Measurements from ENCODE around the gene MAGEA2. TPM values are rescaled to one million over a fixed set of nuclear protein-coding genes. Genes with fewer than 3 reads are reported as not detected.
"Not testable (repeated sequence)": the region's sequence is repeated elsewhere in the genome, so short reads cannot be mapped to it uniquely, and the experiment has no call there.

Gene MAGEA2
- total and polyA plus RNA-seq, 7 experiments from 2014 or later: not detected

DNA sequence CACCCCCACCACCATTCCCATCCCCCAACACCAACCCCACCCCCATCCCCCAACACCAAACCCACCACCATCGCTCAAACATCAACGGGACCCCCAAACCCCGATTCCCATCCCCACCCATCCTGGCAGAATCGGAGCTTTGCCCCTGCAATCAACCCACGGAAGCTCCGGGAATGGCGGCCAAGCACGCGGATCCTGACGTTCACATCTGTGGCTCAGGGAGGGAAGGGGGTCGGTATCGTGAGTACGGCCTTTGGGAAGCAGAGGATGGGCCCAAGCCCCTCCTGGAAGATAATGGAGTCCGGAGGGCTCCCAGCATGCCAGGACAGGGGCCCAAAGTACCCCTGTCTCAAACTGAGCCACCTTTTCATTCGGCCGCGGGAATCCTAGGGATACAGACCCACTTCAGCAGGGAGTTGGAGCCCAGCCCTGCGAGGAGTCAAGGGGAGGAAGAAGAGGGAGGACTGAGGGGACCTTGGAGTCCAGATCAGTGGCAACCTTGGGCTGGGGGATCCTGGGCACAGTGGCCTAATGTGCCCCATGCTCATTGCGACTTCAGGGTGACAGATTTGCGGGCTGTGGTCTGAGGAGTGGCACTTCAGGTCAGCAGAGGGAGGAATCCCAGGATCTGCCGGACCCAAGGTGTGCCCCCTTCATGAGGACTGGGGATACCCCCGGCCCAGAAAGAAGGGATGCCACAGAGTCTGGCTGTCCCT, 19.3 kb downstream of the MAGEA2 start:
- intact Hi-C loops (cut with micrococcal nuclease); H3K36me3 ChIP-seq (ENCODE audit: control insufficient read depth in 2 of 3, insufficient read depth in 3 of 3, low read length in 3 of 3); H3K27ac Mint-ChIP-seq; CTCF ChIA-PET; H3K27ac ChIP-seq (ENCODE audit: low read depth, low read length); H3K27me3 ChIP-seq (ENCODE audit: control insufficient read depth in 2 of 2, insufficient read depth in 2 of 2, low read length in 2 of 2); H3K4me3 Mint-ChIP-seq; H3K4me1 Mint-ChIP-seq; H3K4me3 ChIP-seq (ENCODE audit: low read length); H3K27me3 Mint-ChIP-seq; POLR2A ChIA-PET; H3K9me3 Mint-ChIP-seq; DNase-seq; ATAC-seq; H3K4me1 ChIP-seq (ENCODE audit: control insufficient read depth in 2 of 2, insufficient read depth in 2 of 2, low read length in 2 of 2); H3K36me3 Mint-ChIP-seq; H3K9me3 ChIP-seq (ENCODE audit: control insufficient read depth in 2 of 3, low read length in 3 of 3): not testable (repeated sequence)

DNA sequence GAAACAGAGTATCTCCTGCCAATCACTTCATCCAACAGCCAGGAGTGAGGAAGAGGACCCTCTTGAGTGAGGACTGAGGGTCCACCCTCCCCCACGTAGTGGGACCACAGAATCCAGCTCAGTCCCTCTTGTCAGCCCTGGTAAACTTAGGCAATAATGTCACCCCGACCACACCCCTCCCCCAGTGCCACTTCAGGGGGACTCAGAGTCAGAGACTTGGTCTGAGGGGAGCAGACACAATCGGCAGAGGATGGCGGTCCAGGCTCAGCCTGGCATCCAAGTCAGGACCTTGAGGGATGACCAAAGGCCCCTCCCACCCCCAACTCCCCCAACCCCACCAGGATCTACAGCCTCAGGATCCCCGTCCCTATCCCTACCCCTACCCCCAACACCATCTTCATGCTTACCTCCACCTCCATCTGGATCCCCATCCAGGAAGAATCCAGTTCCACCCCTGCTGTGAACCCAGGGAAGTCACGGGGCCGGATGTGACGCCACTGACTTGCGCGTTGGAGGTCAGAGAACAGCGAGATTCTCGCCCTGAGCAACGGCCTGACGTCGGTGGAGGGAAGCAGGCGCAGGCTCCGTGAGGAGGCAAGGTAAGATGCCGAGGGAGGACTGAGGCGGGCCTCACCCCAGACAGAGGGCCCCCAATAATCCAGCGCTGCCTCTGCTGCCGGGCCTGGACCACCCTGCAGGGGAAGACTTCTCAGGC, 20.2 kb downstream of the MAGEA2 start, which contains the start of the genes CSAG1 and MAGEA12:
Gene CSAG1 (minus strand): TSS at position 461 of the 715 bp plus-strand sequence. CDS start 1,261 bp downstream, outside the sequence.
Gene MAGEA12 (plus strand): TSS at position 497 of the 715 bp plus-strand sequence. CDS start 2,405 bp downstream, outside the sequence.
- Histone ChIP-seq H3K36me3 (ENCODE audit: control insufficient read depth in 2 of 3, insufficient read depth in 3 of 3, low read length in 3 of 3) (no peaks in the 10 kb centered on the region), H3K27ac (ENCODE audit: low read depth, low read length) (no peak within 1 kb of the TSS), H3K9me3 (ENCODE audit: control insufficient read depth in 2 of 3, low read length in 3 of 3) (no peaks in the 10 kb centered on the region), H3K27me3 (ENCODE audit: control insufficient read depth in 2 of 2, insufficient read depth in 2 of 2, low read length in 2 of 2) (no peaks in the 10 kb centered on the region), H3K4me3 (ENCODE audit: low read length) (no peak within 1 kb of the TSS), H3K4me1 (ENCODE audit: control insufficient read depth in 2 of 2, insufficient read depth in 2 of 2, low read length in 2 of 2) (no peaks in the 10 kb centered on the region)
- POLR2A ChIA-PET: no interaction called here
- Mint-ChIP-seq H3K4me3 (no peak within 1 kb of the TSS), H3K4me1 (peaks cover 0 to 2% (median 0%) of the 10 kb centered on the region in 7 donors), H3K27ac (no peak within 1 kb of the TSS), H3K36me3 (no peaks in the 10 kb centered on the region), H3K9me3 (no peaks in the 10 kb centered on the region), H3K27me3 (peaks cover 0 to 7% (median 3%) of the 10 kb centered on the region in 5 donors)
- CTCF ChIA-PET: no interaction called here
- intact Hi-C loops (cut with micrococcal nuclease): no loop called here
- DNase-seq: no peak
- ATAC-seq: no peak

DNA sequence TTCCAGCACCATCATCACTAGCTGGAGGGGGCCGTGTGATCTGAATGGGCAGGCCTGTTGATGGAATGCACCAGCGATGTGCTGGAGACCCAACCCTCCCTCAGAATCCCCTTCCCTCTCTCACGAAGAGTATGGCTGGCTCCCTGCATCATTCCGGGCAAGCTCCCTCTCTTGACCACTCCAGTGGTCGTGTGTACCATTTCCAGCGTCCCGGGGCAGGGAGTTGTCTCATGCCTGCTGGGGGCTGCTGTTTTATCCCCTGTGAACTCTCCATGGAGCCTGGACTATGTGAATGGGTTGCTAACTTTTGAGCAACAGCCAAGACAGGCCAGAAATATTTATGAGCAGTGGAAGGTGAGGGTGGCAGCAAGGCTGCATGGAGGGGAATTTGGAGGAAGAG, 28.2 kb downstream of the MAGEA2 start:
- Histone ChIP-seq H3K9me3 (ENCODE audit: control insufficient read depth in 2 of 3, low read length in 3 of 3) (no peaks in the 10 kb centered on the region), H3K36me3 (ENCODE audit: control insufficient read depth in 2 of 3, insufficient read depth in 3 of 3, low read length in 3 of 3) (no peaks in the 10 kb centered on the region), H3K27ac (ENCODE audit: low read depth, low read length) (no peak overlapping the region), H3K4me3 (ENCODE audit: low read length) (no peak overlapping the region), H3K4me1 (ENCODE audit: control insufficient read depth in 2 of 2, insufficient read depth in 2 of 2, low read length in 2 of 2) (no peaks in the 10 kb centered on the region), H3K27me3 (ENCODE audit: control insufficient read depth in 2 of 2, insufficient read depth in 2 of 2, low read length in 2 of 2) (no peaks in the 10 kb centered on the region)
- ChIA-PET CTCF (no interaction called here), POLR2A (no interaction called here)
- Mint-ChIP-seq H3K4me1 (no peaks in the 10 kb centered on the region), H3K9me3 (peaks cover 0 to 3% (median 0%) of the 10 kb centered on the region in 11 donors), H3K27me3 (peaks cover 0 to 14% (median 3%) of the 10 kb centered on the region in 5 donors), H3K4me3 (no peak overlapping the region), H3K36me3 (no peaks in the 10 kb centered on the region), H3K27ac (no peak overlapping the region)
- ATAC-seq: no peak
- intact Hi-C loops (cut with micrococcal nuclease): no loop called here
- DNase-seq: no peak

DNA sequence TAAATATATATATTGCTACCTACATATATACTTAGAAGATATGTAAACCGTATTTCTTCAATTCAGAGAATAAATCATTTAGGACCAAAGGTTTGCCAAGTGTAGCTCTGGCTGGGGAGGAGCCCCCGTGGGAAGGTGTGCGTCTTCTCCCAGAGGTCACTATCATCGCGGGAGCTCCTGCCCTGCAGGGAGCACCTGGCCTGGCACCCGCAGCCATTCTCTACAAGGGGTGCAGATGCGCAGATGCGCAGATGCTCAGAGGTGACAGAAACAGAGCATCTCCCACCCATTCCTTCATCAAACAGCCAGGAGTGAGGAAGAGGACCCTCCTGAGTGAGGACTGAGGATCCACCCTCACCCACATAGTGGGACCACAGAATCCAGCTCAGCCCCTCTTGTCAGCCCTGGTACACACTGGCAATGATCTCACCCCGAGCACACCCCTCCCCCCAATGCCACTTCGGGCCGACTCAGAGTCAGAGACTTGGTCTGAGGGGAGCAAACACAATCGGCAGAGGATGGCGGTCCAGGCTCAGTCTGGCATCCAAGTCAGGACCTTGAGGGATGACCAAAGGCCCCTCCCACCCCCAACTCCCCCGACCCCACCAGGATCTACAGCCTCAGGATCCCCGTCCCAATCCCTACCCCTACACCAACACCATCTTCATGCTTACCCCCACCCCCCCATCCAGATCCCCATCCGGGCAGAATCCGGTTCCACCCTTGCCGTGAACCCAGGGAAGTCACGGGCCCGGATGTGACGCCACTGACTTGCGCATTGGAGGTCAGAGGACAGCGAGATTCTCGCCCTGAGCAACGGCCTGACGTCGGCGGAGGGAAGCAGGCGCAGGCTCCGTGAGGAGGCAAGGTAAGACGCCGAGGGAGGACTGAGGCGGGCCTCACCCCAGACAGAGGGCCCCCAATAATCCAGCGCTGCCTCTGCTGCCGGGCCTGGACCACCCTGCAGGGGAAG, 39.5 kb downstream of the MAGEA2 start, which contains the start of gene MAGEA2B:
Gene MAGEA2B (plus strand): TSS at position 814 of the 973 bp plus-strand sequence. CDS start 2,479 bp downstream, outside the sequence.
- ATAC-seq; H3K4me3 Mint-ChIP-seq; H3K36me3 Mint-ChIP-seq; H3K27ac ChIP-seq (ENCODE audit: low read depth, low read length); H3K9me3 ChIP-seq (ENCODE audit: control insufficient read depth in 2 of 3, low read length in 3 of 3); DNase-seq; H3K27me3 ChIP-seq (ENCODE audit: control insufficient read depth in 2 of 2, insufficient read depth in 2 of 2, low read length in 2 of 2); H3K4me3 ChIP-seq (ENCODE audit: low read length); H3K4me1 ChIP-seq (ENCODE audit: control insufficient read depth in 2 of 2, insufficient read depth in 2 of 2, low read length in 2 of 2); POLR2A ChIA-PET; intact Hi-C loops (cut with micrococcal nuclease); H3K4me1 Mint-ChIP-seq; H3K27ac Mint-ChIP-seq; H3K36me3 ChIP-seq (ENCODE audit: control insufficient read depth in 2 of 3, insufficient read depth in 3 of 3, low read length in 3 of 3); H3K27me3 Mint-ChIP-seq; H3K9me3 Mint-ChIP-seq; CTCF ChIA-PET: not testable (repeated sequence)

DNA sequence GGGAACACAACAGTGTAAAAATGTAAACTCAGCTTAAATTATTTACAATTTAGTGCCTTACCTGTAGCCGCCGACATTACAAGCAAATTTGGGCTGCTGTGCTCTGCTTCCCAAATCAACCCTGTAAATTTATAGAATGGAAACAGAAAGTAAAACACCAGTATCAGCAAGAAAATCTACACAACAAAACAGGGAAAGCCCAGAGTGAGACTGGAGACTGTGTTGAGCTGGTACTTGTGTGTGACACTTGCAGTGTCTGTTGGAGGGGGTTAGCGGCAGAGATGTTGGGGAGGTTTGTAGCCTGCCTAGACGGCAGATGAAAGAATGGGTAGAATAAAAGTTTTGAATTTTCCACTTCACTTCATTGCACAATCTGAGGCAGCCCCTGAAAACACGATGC, 40.4 kb downstream of the MAGEA2 start:
- POLR2A ChIA-PET; H3K27me3 ChIP-seq (ENCODE audit: control insufficient read depth in 2 of 2, insufficient read depth in 2 of 2, low read length in 2 of 2); H3K4me3 Mint-ChIP-seq; intact Hi-C loops (cut with micrococcal nuclease); H3K36me3 ChIP-seq (ENCODE audit: control insufficient read depth in 2 of 3, insufficient read depth in 3 of 3, low read length in 3 of 3); DNase-seq; ATAC-seq; H3K4me1 Mint-ChIP-seq; H3K4me1 ChIP-seq (ENCODE audit: control insufficient read depth in 2 of 2, insufficient read depth in 2 of 2, low read length in 2 of 2); H3K9me3 Mint-ChIP-seq; H3K27ac ChIP-seq (ENCODE audit: low read depth, low read length); CTCF ChIA-PET; H3K27ac Mint-ChIP-seq; H3K4me3 ChIP-seq (ENCODE audit: low read length); H3K9me3 ChIP-seq (ENCODE audit: control insufficient read depth in 2 of 3, low read length in 3 of 3); H3K36me3 Mint-ChIP-seq; H3K27me3 Mint-ChIP-seq: not testable (repeated sequence)

DNA sequence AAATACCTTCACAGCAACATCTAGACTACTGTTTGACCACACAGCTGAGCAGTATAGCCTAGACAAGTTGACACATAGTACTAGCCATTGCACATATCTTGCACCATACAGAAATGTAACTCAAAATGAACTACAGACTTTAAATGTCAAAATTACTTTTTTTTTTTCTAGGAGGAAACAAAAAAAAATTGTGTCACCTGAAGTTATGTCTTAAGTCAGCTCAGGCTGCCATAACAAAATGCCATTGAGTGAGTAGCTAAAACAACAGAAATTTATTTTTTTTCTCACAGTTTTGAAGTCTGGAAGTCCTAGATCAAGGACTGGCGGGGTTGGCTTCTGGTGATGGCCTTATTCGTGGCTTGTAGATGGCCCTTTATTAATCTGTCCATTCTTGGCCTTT, 44.5 kb downstream of the MAGEA2 start, which contains the start of gene CSAG2:
Gene CSAG2 (minus strand): TSS at position 101 of the 400 bp plus-strand sequence. CDS start 161 bp downstream, outside the sequence.
- H3K4me3 Mint-ChIP-seq; H3K9me3 Mint-ChIP-seq; H3K36me3 Mint-ChIP-seq; DNase-seq; H3K9me3 ChIP-seq (ENCODE audit: control insufficient read depth in 2 of 3, low read length in 3 of 3); ATAC-seq; intact Hi-C loops (cut with micrococcal nuclease); H3K36me3 ChIP-seq (ENCODE audit: control insufficient read depth in 2 of 3, insufficient read depth in 3 of 3, low read length in 3 of 3); H3K27ac Mint-ChIP-seq; H3K4me1 Mint-ChIP-seq; H3K4me3 ChIP-seq (ENCODE audit: low read length); CTCF ChIA-PET; POLR2A ChIA-PET; H3K27me3 ChIP-seq (ENCODE audit: control insufficient read depth in 2 of 2, insufficient read depth in 2 of 2, low read length in 2 of 2); H3K27me3 Mint-ChIP-seq; H3K27ac ChIP-seq (ENCODE audit: low read depth, low read length); H3K4me1 ChIP-seq (ENCODE audit: control insufficient read depth in 2 of 2, insufficient read depth in 2 of 2, low read length in 2 of 2): not testable (repeated sequence)

Data from naive thymus-derived CD4-positive, alpha-beta T cell (primary cell).